Measurements from ENCODE around the gene BLOC1S3. TPM values are rescaled to one million over a fixed set of nuclear protein-coding genes. Genes with fewer than 3 reads are reported as not detected.
A peak's percentile ranks its signal among the peaks of the same experiment; 100 is the strongest.

BLOC1S3 gene
- total RNA-seq, 1 experiment from 2014 or later = 11.9 TPM

GRCh38 chr19:45179892-45180370 is 1.3 kb downstream of the BLOC1S3 start:
- H3K9me2 ChIP-seq (replicated peaks; ENCODE audit: low read length) = no peaks in the 10 kb centered on the region
- no peaks in the 10 kb centered on the region for H3F3A ChIP-seq (ENCODE audit: low read length, unreplicated experiment)
- no peak overlapping the region; the same call in 1 of the 2 replicates for H2AFZ ChIP-seq (ENCODE audit: low read length)
- intact Hi-C loops (cut with micrococcal nuclease) = loop anchor here (5.0 kb wide), 1 partner anchor 88 kb away; the partner anchor contains the start of gene PPP1R37
- H3K36me3 ChIP-seq (ENCODE audit: low read depth, low read length) = no peaks in the 10 kb centered on the region
- peak overlapping the region; percentile 98 for H3K4me3 ChIP-seq (ENCODE audit: low read length)
- H3K4me2 ChIP-seq (ENCODE audit: low read length) = peak overlapping the region; percentile 97
- H3K9me3 ChIP-seq (ENCODE audit: low read length) = no peaks in the 10 kb centered on the region
- DNase-seq = no peak
- H3K4me1 ChIP-seq (ENCODE audit: insufficient read depth, low read length) = peaks cover 11% of the 10 kb centered on the region
- POLR2A ChIA-PET (ENCODE audit: unreplicated experiment) = no interaction called here
- no peaks in the 10 kb centered on the region for H4K20me1 ChIP-seq (ENCODE audit: low read length)
- TF ChIP-seq EZH2 (IDR thresholded peaks at IDR 0.05; ENCODE audit: low read length, unreplicated experiment) = no peak
- no peak for TF ChIP-seq EZH2phosphoT487 (IDR thresholded peaks at IDR 0.05; ENCODE audit: borderline replicate concordance, low read length)
- TF ChIP-seq CTCF (conservative IDR thresholded peaks at IDR 0.05; ENCODE audit: low read depth, low read length) = no peak
- no peak for ATAC-seq
- no TSS peak for BruUV-seq (replicated peaks)
- no peaks in the 10 kb centered on the region for H3K27me3 ChIP-seq (ENCODE audit: low read length)
- H3K9ac ChIP-seq (ENCODE audit: low read length) = peak overlapping the region; percentile 91
- peaks cover 31% of the 10 kb centered on the region for H3K79me2 ChIP-seq (ENCODE audit: low read length)
- H3K27ac ChIP-seq (ENCODE audit: low read length) = peak overlapping the region; percentile 76
- CTCF ChIA-PET = no interaction called here

- no peak overlapping the region for H3K9ac ChIP-seq (ENCODE audit: low read length)
- CTCF ChIA-PET = no interaction called here
These were observed 2.4 kb downstream of the BLOC1S3 start for GRCh38 chr19:45180936-45181335.

GRCh38 chr19:45182758-45183157 is 4.2 kb downstream of the BLOC1S3 start:
- Histone ChIP-seq H4K20me1 (ENCODE audit: low read length) (no peaks in the 10 kb centered on the region), H3K9ac (ENCODE audit: low read length) (no peak overlapping the region), H2AFZ (ENCODE audit: low read length) (no peak overlapping the region), H3K4me3 (ENCODE audit: low read length) (no peak overlapping the region), H3K79me2 (ENCODE audit: low read length) (peaks cover 31% of the 10 kb centered on the region), H3K27ac (ENCODE audit: low read length) (peak overlapping the region; percentile 34), H3F3A (ENCODE audit: low read length, unreplicated experiment) (no peaks in the 10 kb centered on the region), H3K36me3 (ENCODE audit: low read depth, low read length) (no peaks in the 10 kb centered on the region), H3K9me2 (replicated peaks; ENCODE audit: low read length) (no peaks in the 10 kb centered on the region), H3K9me3 (ENCODE audit: low read length) (no peaks in the 10 kb centered on the region), H3K4me2 (ENCODE audit: low read length) (no peak overlapping the region), H3K4me1 (ENCODE audit: insufficient read depth, low read length) (peaks cover 16% of the 10 kb centered on the region), H3K27me3 (ENCODE audit: low read length) (no peaks in the 10 kb centered on the region)
- intact Hi-C loops (cut with micrococcal nuclease) = no loop called here
- DNase-seq = peak; percentile 79
- TF ChIP-seq EZH2 (IDR thresholded peaks at IDR 0.05; ENCODE audit: low read length, unreplicated experiment) (no peak), CTCF (conservative IDR thresholded peaks at IDR 0.05; ENCODE audit: low read depth, low read length) (no peak), EZH2phosphoT487 (IDR thresholded peaks at IDR 0.05; ENCODE audit: borderline replicate concordance, low read length) (no peak)
- no peak for ATAC-seq
- no TSS peak for BruUV-seq (replicated peaks)
- ChIA-PET POLR2A (ENCODE audit: unreplicated experiment) (interaction anchor here (0.6 kb wide), 1 partner anchor 11 kb away, joined by 4 read pairs; no protein-coding TSS in a partner anchor), CTCF (no interaction called here)

More at GRCh38 chr19:45180936-45181335, 2.4 kb downstream of the BLOC1S3 start:
- H3K27ac ChIP-seq (ENCODE audit: low read length) = no peak overlapping the region
- no TSS peak for BruUV-seq (replicated peaks)
- no peak for DNase-seq
- no peaks in the 10 kb centered on the region for H3K36me3 ChIP-seq (ENCODE audit: low read depth, low read length)
- intact Hi-C loops (cut with micrococcal nuclease) = no loop called here
- H3K79me2 ChIP-seq (ENCODE audit: low read length) = peaks cover 31% of the 10 kb centered on the region
- no peak overlapping the region for H2AFZ ChIP-seq (ENCODE audit: low read length)
- H3K4me2 ChIP-seq (ENCODE audit: low read length) = peak overlapping the region; percentile 97; the same call in 1 of the 2 replicates
- no peaks in the 10 kb centered on the region for H3K9me2 ChIP-seq (replicated peaks; ENCODE audit: low read length)
- ATAC-seq = no peak
- no peaks in the 10 kb centered on the region for H4K20me1 ChIP-seq (ENCODE audit: low read length)
- TF ChIP-seq EZH2 (IDR thresholded peaks at IDR 0.05; ENCODE audit: low read length, unreplicated experiment) = no peak
- POLR2A ChIA-PET (ENCODE audit: unreplicated experiment) = no interaction called here
- H3K27me3 ChIP-seq (ENCODE audit: low read length) = no peaks in the 10 kb centered on the region
- peaks cover 11% of the 10 kb centered on the region for H3K4me1 ChIP-seq (ENCODE audit: insufficient read depth, low read length)
- H3F3A ChIP-seq (ENCODE audit: low read length, unreplicated experiment) = no peaks in the 10 kb centered on the region
- H3K9me3 ChIP-seq (ENCODE audit: low read length) = no peaks in the 10 kb centered on the region
- 0 out of 2 replicates have a peak overlapping the region, but pooled peaks have one; percentile 21 for H3K4me3 ChIP-seq (ENCODE audit: low read length)
